IPS DF 6.9 (cell line): Measurements from ENCODE around the gene ITPKB.

Source experiments
- DNase-seq: peaks from one replicate; pipeline ENCODE4 v3.0.0-alpha.2; 2013; ENCODE audit warnings: low read depth, low spot score
- H3K27ac ChIP-seq: one replicate; pipeline ENCODE4 v1.5.1; 2013; ENCODE audit warnings: low read length, control low read depth
- H3K27me3 ChIP-seq: 2 replicates; pipeline ENCODE4 v1.6.1; 2013; ENCODE audit warnings: mild to moderate bottlenecking, low read length; ENCODE audit not compliant: control insufficient read depth, insufficient read depth
- H3K36me3 ChIP-seq: 2 replicates; pipeline ENCODE4 v1.6.1; 2013; ENCODE audit warnings: low read length; ENCODE audit not compliant: control insufficient read depth, insufficient read depth
- H3K4me1 ChIP-seq: 2 replicates; pipeline ENCODE4 v1.6.1; 2013; ENCODE audit warnings: low read length; ENCODE audit not compliant: control insufficient read depth, insufficient read depth
- H3K4me3 ChIP-seq: 2 replicates; pipeline ENCODE4 v1.5.1; 2013; ENCODE audit warnings: mild to moderate bottlenecking, low read length
- H3K9me3 ChIP-seq: 2 replicates; pipeline ENCODE4 v1.6.1; 2013; ENCODE audit warnings: low read length, inconsistent platforms; ENCODE audit not compliant: control insufficient read depth, insufficient read depth
- whole genome bisulfite sequencing: extraction: QIAGEN DNeasy Blood & Tissue Kit; methylation state at CpG from one replicate; pipeline ENCODE4 v1.1.7; 2013; ENCODE audit warnings: mixed read lengths, missing lambda C conversion rate; ENCODE audit not compliant: insufficient read length, insufficient coverage; 5-methylcytosine and 5-hydroxymethylcytosine counted together

The ITPKB gene

DNA sequence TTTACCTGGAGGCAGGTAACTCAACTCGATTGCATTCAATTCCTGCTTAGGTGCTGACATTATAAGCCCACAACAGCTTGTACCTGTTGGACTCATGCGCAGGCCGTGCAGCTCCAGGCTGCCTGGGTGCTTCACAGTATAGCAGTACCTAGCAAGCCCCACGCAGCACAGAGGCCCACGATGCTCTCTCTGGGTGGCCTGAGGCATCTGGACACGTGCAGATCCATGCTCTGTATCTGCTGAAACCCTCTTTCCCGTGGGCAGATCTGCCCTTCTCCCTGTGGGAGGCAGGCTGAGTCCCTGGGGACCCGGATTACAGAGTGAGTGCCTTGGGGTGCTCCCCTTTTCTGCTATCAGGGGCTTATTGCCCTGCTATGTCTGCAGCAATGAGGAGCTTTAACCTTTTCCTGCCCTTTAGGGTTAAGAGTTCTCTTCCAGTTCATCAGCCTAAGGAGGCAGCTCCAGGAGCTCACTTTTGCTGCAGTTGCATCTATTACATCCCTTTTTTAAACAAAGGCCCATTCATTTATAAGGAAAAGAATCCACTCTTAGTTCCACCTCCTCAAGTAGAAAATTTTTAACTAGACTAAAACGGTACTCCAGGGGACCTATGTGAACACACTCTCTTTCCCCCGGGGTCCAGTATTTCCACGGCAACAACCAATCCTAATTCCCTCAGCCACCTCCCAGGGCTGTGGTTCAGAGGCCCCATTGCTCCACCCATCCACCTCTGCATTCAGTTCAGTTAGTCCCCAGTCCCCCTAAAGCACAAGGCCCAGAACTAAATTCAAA is 19.3 kb downstream of the ITPKB start:
- no peak overlapping the region for H3K4me3 ChIP-seq
- H3K9me3 ChIP-seq = no peaks in the 10 kb centered on the region
- no peak overlapping the region for H3K27ac ChIP-seq
- no peaks in the 10 kb centered on the region for H3K27me3 ChIP-seq
- DNase-seq = no peak
- H3K36me3 ChIP-seq = no peaks in the 10 kb centered on the region
- no CpG with 5 or more reads among the region's 11 CpGs for WGBS
- peaks cover 11% of the 10 kb centered on the region for H3K4me1 ChIP-seq

DNA sequence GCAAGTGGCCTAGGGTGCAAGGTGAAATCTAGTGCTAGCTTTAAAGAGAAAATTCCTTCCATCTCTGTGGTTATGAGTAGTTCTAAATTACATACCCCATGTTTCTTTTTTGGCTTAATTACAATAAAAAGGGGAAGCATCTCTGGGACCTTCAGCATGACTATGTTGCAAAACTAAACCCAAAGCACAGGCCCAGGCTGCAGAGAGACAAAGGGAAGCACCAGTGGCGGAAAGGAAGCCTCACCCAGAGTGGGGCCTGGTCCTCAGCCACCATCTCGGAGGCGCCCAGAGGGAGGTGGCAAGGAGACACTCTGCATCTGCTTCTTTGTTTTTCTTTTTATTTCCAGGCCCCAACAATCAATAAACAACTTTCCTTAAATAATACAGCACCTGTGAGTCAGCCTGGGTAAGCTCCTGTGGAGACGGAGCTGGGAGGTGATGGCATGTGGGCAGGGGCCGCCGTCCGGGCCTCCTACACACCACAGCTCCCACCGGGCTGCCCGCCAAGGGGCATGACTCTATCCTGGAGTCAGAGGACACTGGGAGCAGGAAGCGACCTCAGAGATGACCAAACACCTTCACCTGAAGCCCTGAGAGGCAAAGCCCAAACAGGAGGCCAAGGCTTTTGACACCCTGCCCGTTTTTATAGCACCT is 21.7 kb downstream of the ITPKB start:
- H3K27ac ChIP-seq = no peak overlapping the region
- no peak for DNase-seq

DNA sequence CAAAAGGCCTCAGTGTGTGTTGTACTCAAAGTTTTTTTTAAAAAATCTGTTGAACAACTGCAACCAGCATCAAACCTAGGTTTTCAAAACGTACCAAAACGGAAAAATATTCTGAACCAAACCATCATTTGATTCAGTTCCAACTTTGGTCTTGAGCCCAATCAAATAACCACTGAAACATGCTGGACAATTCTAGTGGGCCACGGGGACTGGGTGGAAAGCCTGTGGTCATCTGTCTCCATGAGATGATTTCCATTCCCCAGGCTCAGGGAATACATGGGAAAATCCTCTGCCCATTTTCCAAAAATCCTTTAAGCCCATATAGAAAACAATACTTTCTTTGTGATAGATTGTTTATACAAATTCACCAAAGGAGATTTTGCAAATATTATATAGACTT is 22.5 kb downstream of the ITPKB start:
- no peaks in the 10 kb centered on the region for H3K36me3 ChIP-seq
- no peak for DNase-seq
- H3K4me3 ChIP-seq = no peak overlapping the region
- H3K4me1 ChIP-seq = 0 out of 2 replicates have a peak, but pooled peaks cover 1% of the 10 kb centered on the region
- H3K27ac ChIP-seq = no peak overlapping the region
- H3K27me3 ChIP-seq = no peaks in the 10 kb centered on the region
- H3K9me3 ChIP-seq = no peaks in the 10 kb centered on the region
- WGBS = no CpG with 5 or more reads among the region's 3 CpGs

More for the DNA sequence above, 21.7 kb downstream of the ITPKB start:
- WGBS = no CpG with 5 or more reads among the region's 11 CpGs
- Histone ChIP-seq H3K27me3 (no peaks in the 10 kb centered on the region), H3K9me3 (no peaks in the 10 kb centered on the region), H3K4me3 (no peak overlapping the region), H3K36me3 (no peaks in the 10 kb centered on the region), H3K4me1 (0 out of 2 replicates have a peak, but pooled peaks cover 1% of the 10 kb centered on the region)

DNA sequence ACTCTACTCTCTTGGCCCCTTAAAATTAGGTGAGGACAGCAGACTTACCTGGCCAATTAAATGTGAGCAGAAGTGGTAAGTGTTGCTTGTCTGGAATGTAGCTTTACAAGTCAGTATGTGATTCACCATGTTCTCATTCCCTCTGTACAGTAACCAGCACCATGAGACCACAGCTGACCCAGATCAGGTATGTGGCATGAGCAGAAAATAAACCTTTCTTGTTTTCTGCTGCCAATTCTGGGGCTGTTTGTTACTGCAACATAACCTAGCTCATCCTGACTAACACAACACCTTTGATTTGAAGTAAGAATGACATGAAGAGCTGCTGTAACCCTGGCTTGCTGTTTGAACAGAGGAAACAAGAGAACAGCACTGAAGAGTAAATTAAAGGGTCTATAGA is 24.9 kb downstream of the ITPKB start:
- Histone ChIP-seq H3K4me1 (0 out of 2 replicates have a peak, but pooled peaks cover 1% of the 10 kb centered on the region), H3K27me3 (no peaks in the 10 kb centered on the region; the same call in 1 of the 2 replicates), H3K9me3 (no peaks in the 10 kb centered on the region), H3K36me3 (no peaks in the 10 kb centered on the region), H3K27ac (no peak overlapping the region), H3K4me3 (no peak overlapping the region)
- no peak for DNase-seq

DNA sequence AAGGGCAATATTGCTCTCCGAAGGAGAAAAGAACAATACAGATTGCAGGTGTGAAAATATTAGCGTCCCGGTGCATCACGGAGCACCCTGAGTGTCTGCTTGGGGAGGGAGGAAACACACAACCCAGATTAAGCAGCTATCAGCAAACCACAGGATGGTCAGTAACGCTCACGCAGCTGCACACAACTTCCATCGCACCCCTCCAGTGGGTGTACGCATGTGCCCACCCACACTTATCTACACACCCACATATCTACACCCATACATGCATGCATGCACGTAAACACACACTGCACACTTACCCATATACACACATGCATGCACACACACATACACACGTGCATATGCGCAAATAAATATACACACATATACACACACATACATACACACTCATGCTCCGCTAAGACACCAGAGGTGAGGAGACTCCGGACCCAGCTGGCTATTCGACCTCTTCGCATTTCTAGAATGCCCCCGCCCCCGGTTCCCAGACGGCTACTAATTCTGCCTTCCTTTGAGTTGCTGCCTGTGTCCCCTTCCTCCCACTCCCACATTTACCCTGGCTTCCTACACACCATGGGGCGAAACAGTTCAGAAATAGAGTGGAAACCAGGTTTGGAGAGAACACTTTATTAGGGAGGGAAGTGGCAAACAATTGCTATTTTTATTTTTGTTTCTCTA is 26.2 kb downstream of the ITPKB start:
- H3K27ac ChIP-seq = no peak overlapping the region

GRCh38 chr1:226711976-226712741 is 26.9 kb downstream of the ITPKB start:
- H3K27me3 ChIP-seq = no peaks in the 10 kb centered on the region; the same call in 1 of the 2 replicates
- no peak for DNase-seq
- peaks cover 3% of the 10 kb centered on the region; the same call in 1 of the 2 replicates for H3K4me1 ChIP-seq
- no CpG with 5 or more reads among the region's 21 CpGs for WGBS
- no peaks in the 10 kb centered on the region for H3K36me3 ChIP-seq
- no peak overlapping the region for H3K27ac ChIP-seq
- no peaks in the 10 kb centered on the region for H3K9me3 ChIP-seq
- no peak overlapping the region for H3K4me3 ChIP-seq

More for the DNA sequence above, 26.2 kb downstream of the ITPKB start:
- no peaks in the 10 kb centered on the region; the same call in 1 of the 2 replicates for H3K27me3 ChIP-seq
- H3K4me1 ChIP-seq = peaks cover 3% of the 10 kb centered on the region; the same call in 1 of the 2 replicates
- DNase-seq = no peak
- H3K9me3 ChIP-seq = no peaks in the 10 kb centered on the region
- H3K36me3 ChIP-seq = no peaks in the 10 kb centered on the region
- no CpG with 5 or more reads among the region's 19 CpGs for WGBS
- no peak overlapping the region for H3K4me3 ChIP-seq

DNA sequence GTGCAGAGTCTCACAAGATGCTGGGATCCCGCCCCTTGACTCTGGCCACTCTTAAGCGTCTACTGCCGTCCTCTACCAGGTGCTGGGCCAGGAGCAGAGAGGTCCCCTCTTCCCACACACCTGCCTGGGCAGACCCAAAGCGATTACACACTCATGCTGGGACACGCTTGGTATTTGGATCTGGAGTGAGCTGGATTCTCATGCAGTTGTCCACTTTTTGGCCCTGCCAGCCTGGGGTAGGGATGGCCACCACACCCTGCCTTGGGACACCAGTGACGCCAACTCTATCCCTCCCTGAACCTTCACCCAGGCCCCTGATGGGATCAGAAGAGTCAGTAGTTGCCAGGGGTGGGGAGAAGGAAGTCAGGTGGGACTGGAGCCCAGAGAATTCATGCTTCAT is 28.6 kb downstream of the ITPKB start:
- no peaks in the 10 kb centered on the region; the same call in 1 of the 2 replicates for H3K27me3 ChIP-seq
- DNase-seq = no peak
- no peak overlapping the region for H3K4me3 ChIP-seq
- H3K36me3 ChIP-seq = no peaks in the 10 kb centered on the region
- H3K4me1 ChIP-seq = peaks cover 3% of the 10 kb centered on the region; the same call in 1 of the 2 replicates
- H3K27ac ChIP-seq = no peak overlapping the region
- no CpG with 5 or more reads among the region's 6 CpGs for WGBS
- H3K9me3 ChIP-seq = no peaks in the 10 kb centered on the region

GRCh38 chr1:226709953-226710352 is 29.1 kb downstream of the ITPKB start:
- Histone ChIP-seq H3K36me3 (no peaks in the 10 kb centered on the region), H3K4me3 (no peak overlapping the region), H3K27me3 (no peaks in the 10 kb centered on the region; the same call in 1 of the 2 replicates), H3K4me1 (peaks cover 3% of the 10 kb centered on the region; the same call in 1 of the 2 replicates), H3K9me3 (no peaks in the 10 kb centered on the region), H3K27ac (no peak overlapping the region)
- no peak for DNase-seq
- no CpG with 5 or more reads among the region's 4 CpGs for WGBS

- H3K36me3 ChIP-seq = no peaks in the 10 kb centered on the region
- H3K4me1 ChIP-seq = peaks cover 3% of the 10 kb centered on the region; the same call in 1 of the 2 replicates
- H3K4me3 ChIP-seq = no peak overlapping the region
- H3K27ac ChIP-seq = no peak overlapping the region
- no peaks in the 10 kb centered on the region; the same call in 1 of the 2 replicates for H3K27me3 ChIP-seq
- no peaks in the 10 kb centered on the region for H3K9me3 ChIP-seq
- DNase-seq = no peak
- WGBS = no CpG with 5 or more reads among the region's 5 CpGs
Observed at GRCh38 chr1:226708967-226709396, 30.1 kb downstream of the ITPKB start.
